ENCODE measurements around the gene UBE3B. TPM values are rescaled to one million over a fixed set of nuclear protein-coding genes. Genes with fewer than 3 reads are reported as not detected.

Gene UBE3B
- polyA plus RNA-seq, 3 donors, result 29.7 to 40.1 (median 38.5) TPM

GRCh38 chr12:109548258-109548657 lies 70.8 kb downstream of the UBE3B start:
- no peak for DNase-seq

GRCh38 chr12:109549613-109550270 lies 72.3 kb downstream of the UBE3B start:
- DNase-seq, result peak; percentile 50

- DNase-seq, result no peak
These were observed 72.8 kb downstream of the UBE3B start for GRCh38 chr12:109550281-109550680.

GRCh38 chr12:109551108-109551507 lies 73.7 kb downstream of the UBE3B start:
- DNase-seq, result no peak

GRCh38 chr12:109552971-109553370 lies 75.5 kb downstream of the UBE3B start:
- no peak for DNase-seq

- DNase-seq, result no peak
These were observed 76.0 kb downstream of the UBE3B start for GRCh38 chr12:109553483-109553882.

GRCh38 chr12:109553906-109554500 lies 76.6 kb downstream of the UBE3B start:
- DNase-seq, result no peak

GRCh38 chr12:109554761-109555160 lies 77.3 kb downstream of the UBE3B start:
- no peak for DNase-seq

- DNase-seq, result no peak
These were observed 78.2 kb downstream of the UBE3B start for GRCh38 chr12:109555431-109556315.

- no peak for DNase-seq
These were observed 79.8 kb downstream of the UBE3B start for GRCh38 chr12:109557200-109557599.

GRCh38 chr12:109557805-109558204 lies 80.4 kb downstream of the UBE3B start:
- no peak for DNase-seq

GRCh38 chr12:109558374-109559199 lies 81.2 kb downstream of the UBE3B start:
- DNase-seq, result no peak

GRCh38 chr12:109559200-109559505 lies 81.7 kb downstream of the UBE3B start:
- DNase-seq, result no peak

GRCh38 chr12:109559601-109560000 lies 82.2 kb downstream of the UBE3B start:
- DNase-seq, result no peak

GRCh38 chr12:109560867-109561710 lies 83.7 kb downstream of the UBE3B start:
- no peak for DNase-seq

- no peak for DNase-seq
These were observed 84.2 kb downstream of the UBE3B start for GRCh38 chr12:109561711-109562030.

GRCh38 chr12:109562871-109563270 lies 85.4 kb downstream of the UBE3B start:
- DNase-seq, result no peak

GRCh38 chr12:109563291-109564284 lies 86.2 kb downstream of the UBE3B start:
- DNase-seq, result no peak

GRCh38 chr12:109566424-109566823 lies 89.0 kb downstream of the UBE3B start:
- no peak for DNase-seq

GRCh38 chr12:109567296-109567695 lies 89.9 kb downstream of the UBE3B start:
- no peak for DNase-seq

Data from renal pelvis (tissue), 4 donors.